ENCODE data around the gene IL2RG. TPM values are rescaled to one million over a fixed set of nuclear protein-coding genes. Genes with fewer than 3 reads are reported as not detected.

Gene IL2RG
- total and polyA plus RNA-seq, 10 of the 15 experiments (the other 5 are each of a cell fraction or from before 2014, with no cell fraction given): 63.9 to 686 (median 183) TPM

DNA sequence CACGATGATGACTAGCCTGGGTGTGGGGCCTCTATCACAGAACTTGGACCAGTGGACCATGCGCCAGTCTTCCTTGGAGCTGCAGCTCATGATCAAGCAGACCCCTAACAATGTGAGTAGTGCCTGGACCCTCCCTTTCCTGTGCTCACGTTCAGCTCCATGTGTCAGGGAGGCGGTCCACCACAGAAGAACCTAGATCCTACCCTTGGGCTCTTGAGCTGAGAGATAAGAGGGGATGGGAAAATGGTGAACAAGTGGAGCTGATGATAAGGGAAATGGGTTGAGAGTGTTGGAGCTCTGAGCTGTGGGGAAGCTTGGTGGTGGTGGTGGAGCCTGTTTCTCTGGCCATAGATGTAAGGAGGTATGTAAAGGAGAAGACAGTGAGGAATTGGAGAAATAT, 20.1 kb upstream of the IL2RG start (continued):
- no peak for TF ChIP-seq YY1 (IDR thresholded peaks at IDR 0.05; ENCODE audit: low read depth, low read length)
- no peak for TF ChIP-seq USF2 (IDR thresholded peaks at IDR 0.05; ENCODE audit: borderline replicate concordance, low read depth, low read length)
- no peak for TF ChIP-seq TARDBP (IDR thresholded peaks at IDR 0.05; ENCODE audit: borderline replicate concordance)
- TF ChIP-seq SUZ12 (IDR thresholded peaks at IDR 0.05; ENCODE audit: unreplicated experiment): no peak
- no peak for TF ChIP-seq ZNF622 (IDR thresholded peaks at IDR 0.05)

DNA sequence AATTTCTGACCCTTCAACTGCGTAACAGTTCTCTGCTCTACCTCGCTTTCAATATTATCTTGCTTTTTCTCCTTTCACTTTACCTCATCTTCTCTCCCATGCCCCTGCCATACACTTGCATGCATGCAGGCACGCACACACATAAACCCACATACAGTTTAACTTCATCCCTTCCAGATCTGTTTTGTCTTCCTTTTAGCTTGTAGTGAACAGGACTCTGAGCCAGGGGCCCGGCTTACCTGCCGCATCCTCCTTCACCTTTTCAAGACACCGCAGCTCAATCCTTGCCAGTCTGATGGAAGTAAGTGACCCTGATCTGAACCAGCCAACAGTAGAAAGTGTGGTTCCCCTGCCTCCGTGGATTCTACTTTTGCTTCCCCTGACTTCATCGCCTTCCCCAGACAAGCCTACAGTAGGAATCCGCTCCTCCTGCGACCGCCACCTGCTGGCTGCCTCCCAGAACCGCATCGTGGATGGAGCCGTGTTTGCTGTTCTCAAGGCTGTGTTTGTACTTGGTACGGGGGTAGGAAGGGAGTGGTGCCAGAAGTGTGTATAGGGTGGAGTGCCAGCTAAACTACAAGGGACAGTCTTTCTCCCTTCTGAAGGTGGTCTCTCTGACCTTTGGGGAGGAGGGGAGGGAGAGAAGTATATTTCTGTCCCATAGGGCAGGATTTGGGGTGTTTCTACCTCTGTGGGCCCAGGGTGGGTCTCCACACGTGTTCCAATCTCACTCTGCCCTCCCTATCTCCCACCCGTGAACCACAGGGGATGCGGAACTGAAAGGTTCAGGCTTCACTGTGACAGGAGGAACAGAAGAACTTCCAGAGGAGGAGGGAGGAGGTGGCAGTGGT, 17.8 kb upstream of the IL2RG start:
- Histone ChIP-seq H3K36me3 (ENCODE audit: control insufficient read depth in 2 of 2, insufficient read depth in 2 of 2, low read length in 1 of 2) (peaks cover 1 to 8% of the 10 kb centered on the region in 2 experiments; a peak in 3 of 4 replicates), H3K27me3 (replicated peaks in 1 of 2; ENCODE audit: control insufficient read depth in 2 of 2, insufficient read depth in 2 of 2, low read length in 1 of 2) (no peaks in the 10 kb centered on the region), H3K79me2 (ENCODE audit: control insufficient read depth, insufficient read depth, low read length) (no peaks in the 10 kb centered on the region), H4K20me1 (ENCODE audit: control insufficient read depth, insufficient read depth) (no peaks in the 10 kb centered on the region), H2AFZ (ENCODE audit: control insufficient read depth, low read depth, low read length) (no peak overlapping the region), H3K4me2 (ENCODE audit: control insufficient read depth, insufficient read depth) (no peak overlapping the region), H3K27ac (ENCODE audit: control insufficient read depth, insufficient read depth) (no peak overlapping the region), H3K9me3 (replicated peaks; ENCODE audit: control insufficient read depth, insufficient read depth, low read length) (no peaks in the 10 kb centered on the region), H3K4me1 (ENCODE audit: control insufficient read depth, insufficient read depth, low read length) (no peaks in the 10 kb centered on the region), H3K4me3 (no peak overlapping the region), H3K9ac (ENCODE audit: control insufficient read depth, insufficient read depth, low read length) (no peak overlapping the region)
- ChIA-PET SMC1A (ENCODE audit: uncharacterized antibody, unreplicated experiment) (interaction anchor here (0.7 to 3.7 kb wide), 7 partner anchors 17 to 49 kb away, joined by 3 to 46 read pairs (median 4); no protein-coding TSS in a partner anchor), POLR2A (interaction anchor here (0.6 to 1.0 kb wide), 3 partner anchors 11 to 30 kb away, joined by 3 to 5 read pairs (median 4); partner anchors contain the start of gene IL2RG), RAD21 (ENCODE audit: unreplicated experiment) (interaction anchor here (0.6 to 2.4 kb wide), 7 partner anchors 11 to 32 kb away, joined by 3 to 19 read pairs (median 6); partner anchors contain the start of gene MED12), CTCF (interaction anchor here (0.7 to 3.9 kb wide), 14 partner anchors 11 to 159 kb away, joined by 3 to 82 read pairs (median 5); partner anchors contain the start of gene MED12)
- TF ChIP-seq POLR2A (IDR thresholded peaks at IDR 0.05; ENCODE audit: low read depth, low read length): peak; percentile 6; the same call in 1 of the 2 replicates
- TF ChIP-seq CTCF (IDR thresholded peaks at IDR 0.05 in 2 of 3, conservative IDR thresholded peaks at IDR 0.05 in 1 of 3; ENCODE audit: control insufficient read depth in 2 of 3, extremely low read depth in 1 of 3, insufficient read depth in 1 of 3, low read depth in 3 of 3, low read length in 3 of 3): peak; percentile 84 to 88 (median 88)
- TF ChIP-seq, protein P1, sequence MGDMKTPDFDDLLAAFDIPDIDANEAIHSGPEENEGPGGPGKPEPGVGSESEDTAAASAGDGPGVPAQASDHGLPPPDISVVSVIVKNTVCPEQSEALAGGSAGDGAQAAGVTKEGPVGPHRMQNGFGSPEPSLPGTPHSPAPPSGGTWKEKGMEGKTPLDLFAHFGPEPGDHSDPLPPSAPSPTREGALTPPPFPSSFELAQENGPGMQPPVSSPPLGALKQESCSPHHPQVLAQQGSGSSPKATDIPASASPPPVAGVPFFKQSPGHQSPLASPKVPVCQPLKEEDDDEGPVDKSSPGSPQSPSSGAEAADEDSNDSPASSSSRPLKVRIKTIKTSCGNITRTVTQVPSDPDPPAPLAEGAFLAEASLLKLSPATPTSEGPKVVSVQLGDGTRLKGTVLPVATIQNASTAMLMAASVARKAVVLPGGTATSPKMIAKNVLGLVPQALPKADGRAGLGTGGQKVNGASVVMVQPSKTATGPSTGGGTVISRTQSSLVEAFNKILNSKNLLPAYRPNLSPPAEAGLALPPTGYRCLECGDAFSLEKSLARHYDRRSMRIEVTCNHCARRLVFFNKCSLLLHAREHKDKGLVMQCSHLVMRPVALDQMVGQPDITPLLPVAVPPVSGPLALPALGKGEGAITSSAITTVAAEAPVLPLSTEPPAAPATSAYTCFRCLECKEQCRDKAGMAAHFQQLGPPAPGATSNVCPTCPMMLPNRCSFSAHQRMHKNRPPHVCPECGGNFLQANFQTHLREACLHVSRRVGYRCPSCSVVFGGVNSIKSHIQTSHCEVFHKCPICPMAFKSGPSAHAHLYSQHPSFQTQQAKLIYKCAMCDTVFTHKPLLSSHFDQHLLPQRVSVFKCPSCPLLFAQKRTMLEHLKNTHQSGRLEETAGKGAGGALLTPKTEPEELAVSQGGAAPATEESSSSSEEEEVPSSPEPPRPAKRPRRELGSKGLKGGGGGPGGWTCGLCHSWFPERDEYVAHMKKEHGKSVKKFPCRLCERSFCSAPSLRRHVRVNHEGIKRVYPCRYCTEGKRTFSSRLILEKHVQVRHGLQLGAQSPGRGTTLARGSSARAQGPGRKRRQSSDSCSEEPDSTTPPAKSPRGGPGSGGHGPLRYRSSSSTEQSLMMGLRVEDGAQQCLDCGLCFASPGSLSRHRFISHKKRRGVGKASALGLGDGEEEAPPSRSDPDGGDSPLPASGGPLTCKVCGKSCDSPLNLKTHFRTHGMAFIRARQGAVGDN (IDR thresholded peaks at IDR 0.05): no peak
- TF ChIP-seq WRNIP1 (IDR thresholded peaks at IDR 0.05; ENCODE audit: borderline replicate concordance, low read depth, low read length): no peak
- TF ChIP-seq ZNF207 (IDR thresholded peaks at IDR 0.05; ENCODE audit: borderline replicate concordance): peak; percentile 61; the same call in 1 of the 2 replicates
- peak; percentile 80 for TF ChIP-seq RAD21 (IDR thresholded peaks at IDR 0.05; ENCODE audit: insufficient read depth, low read depth, low read length)
- peak; percentile 95 for TF ChIP-seq SMC3 (IDR thresholded peaks at IDR 0.05; ENCODE audit: borderline replicate concordance, low read length)
- peak; percentile 58 for TF ChIP-seq RUNX3 (IDR thresholded peaks at IDR 0.05; ENCODE audit: low read length)
- peak; percentile 56; the same call in 1 of the 2 replicates for TF ChIP-seq YY1 (IDR thresholded peaks at IDR 0.05; ENCODE audit: low read depth, low read length)
- 30% methylated on average over 18 of the region's 18 CpGs for WGBS (ENCODE audit: insufficient coverage, insufficient replicate concordance, low lambda C conversion rate, missing lambda C conversion rate)
- FAIRE-seq (peak; percentile 77), DNase-seq (ENCODE audit: low read depth, low spot score) (no peak), ATAC-seq (peak; percentile 98)
- intact Hi-C loops (cut with micrococcal nuclease; ENCODE audit: unreplicated experiment): loop anchor here (1.0 kb wide), 2 partner anchors 26 to 31 kb away; no protein-coding TSS in a partner anchor
- BruUV-seq (replicated peaks): no TSS peak
- in situ Hi-C loops (cut with MboI): no loop called here

Measured in GM12878 (cell line).